ENCODE measurements around the gene FAM120B.

DNA sequence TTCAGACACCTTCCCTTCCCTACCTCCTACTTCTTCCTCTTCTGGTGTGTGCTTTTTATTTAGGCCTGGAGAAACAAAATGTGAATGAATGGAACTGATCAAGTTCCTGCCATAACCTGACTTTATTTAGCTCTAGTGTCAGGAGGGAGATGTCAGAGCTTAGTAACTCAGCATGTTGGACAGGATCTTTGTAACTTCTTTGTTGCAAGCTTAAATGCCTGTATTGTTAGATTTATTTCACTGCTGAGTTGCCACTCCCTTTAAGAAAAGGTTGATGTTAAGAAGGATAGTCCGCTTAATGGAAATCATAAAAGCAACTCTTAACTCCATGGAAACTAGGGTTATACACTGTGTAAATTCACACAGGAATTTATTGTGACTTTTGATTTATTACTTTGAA, 2.2 kb downstream of the FAM120B start:
- TF ChIP-seq, protein P1, sequence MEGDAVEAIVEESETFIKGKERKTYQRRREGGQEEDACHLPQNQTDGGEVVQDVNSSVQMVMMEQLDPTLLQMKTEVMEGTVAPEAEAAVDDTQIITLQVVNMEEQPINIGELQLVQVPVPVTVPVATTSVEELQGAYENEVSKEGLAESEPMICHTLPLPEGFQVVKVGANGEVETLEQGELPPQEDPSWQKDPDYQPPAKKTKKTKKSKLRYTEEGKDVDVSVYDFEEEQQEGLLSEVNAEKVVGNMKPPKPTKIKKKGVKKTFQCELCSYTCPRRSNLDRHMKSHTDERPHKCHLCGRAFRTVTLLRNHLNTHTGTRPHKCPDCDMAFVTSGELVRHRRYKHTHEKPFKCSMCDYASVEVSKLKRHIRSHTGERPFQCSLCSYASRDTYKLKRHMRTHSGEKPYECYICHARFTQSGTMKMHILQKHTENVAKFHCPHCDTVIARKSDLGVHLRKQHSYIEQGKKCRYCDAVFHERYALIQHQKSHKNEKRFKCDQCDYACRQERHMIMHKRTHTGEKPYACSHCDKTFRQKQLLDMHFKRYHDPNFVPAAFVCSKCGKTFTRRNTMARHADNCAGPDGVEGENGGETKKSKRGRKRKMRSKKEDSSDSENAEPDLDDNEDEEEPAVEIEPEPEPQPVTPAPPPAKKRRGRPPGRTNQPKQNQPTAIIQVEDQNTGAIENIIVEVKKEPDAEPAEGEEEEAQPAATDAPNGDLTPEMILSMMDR (IDR thresholded peaks at IDR 0.05 in 2 of 3, conservative IDR thresholded peaks at IDR 0.05 in 1 of 3; ENCODE audit: borderline replicate concordance in 1 of 3, insufficient read depth in 1 of 3, low read depth in 2 of 3, low read length in 2 of 3), result no peak
- TF ChIP-seq POLR2AphosphoS5 (IDR thresholded peaks at IDR 0.05; ENCODE audit: low read depth, low read length), result no peak
- no peak for TF ChIP-seq RAD21 (IDR thresholded peaks at IDR 0.05; ENCODE audit: low read depth)
- TF ChIP-seq, protein P2, sequence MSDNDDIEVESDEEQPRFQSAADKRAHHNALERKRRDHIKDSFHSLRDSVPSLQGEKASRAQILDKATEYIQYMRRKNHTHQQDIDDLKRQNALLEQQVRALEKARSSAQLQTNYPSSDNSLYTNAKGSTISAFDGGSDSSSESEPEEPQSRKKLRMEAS (IDR thresholded peaks at IDR 0.05), result no peak
- TF ChIP-seq CEBPB (IDR thresholded peaks at IDR 0.05; ENCODE audit: low read depth), result no peak
- TF ChIP-seq YY1 (IDR thresholded peaks at IDR 0.05; ENCODE audit: extremely low read depth, insufficient replicate concordance, low read depth, low read length), result no peak
- TF ChIP-seq POLR2A (IDR thresholded peaks at IDR 0.05; ENCODE audit: borderline replicate concordance, extremely low read depth, insufficient read depth, insufficient read length), result no peak
- TF ChIP-seq, protein P3, sequence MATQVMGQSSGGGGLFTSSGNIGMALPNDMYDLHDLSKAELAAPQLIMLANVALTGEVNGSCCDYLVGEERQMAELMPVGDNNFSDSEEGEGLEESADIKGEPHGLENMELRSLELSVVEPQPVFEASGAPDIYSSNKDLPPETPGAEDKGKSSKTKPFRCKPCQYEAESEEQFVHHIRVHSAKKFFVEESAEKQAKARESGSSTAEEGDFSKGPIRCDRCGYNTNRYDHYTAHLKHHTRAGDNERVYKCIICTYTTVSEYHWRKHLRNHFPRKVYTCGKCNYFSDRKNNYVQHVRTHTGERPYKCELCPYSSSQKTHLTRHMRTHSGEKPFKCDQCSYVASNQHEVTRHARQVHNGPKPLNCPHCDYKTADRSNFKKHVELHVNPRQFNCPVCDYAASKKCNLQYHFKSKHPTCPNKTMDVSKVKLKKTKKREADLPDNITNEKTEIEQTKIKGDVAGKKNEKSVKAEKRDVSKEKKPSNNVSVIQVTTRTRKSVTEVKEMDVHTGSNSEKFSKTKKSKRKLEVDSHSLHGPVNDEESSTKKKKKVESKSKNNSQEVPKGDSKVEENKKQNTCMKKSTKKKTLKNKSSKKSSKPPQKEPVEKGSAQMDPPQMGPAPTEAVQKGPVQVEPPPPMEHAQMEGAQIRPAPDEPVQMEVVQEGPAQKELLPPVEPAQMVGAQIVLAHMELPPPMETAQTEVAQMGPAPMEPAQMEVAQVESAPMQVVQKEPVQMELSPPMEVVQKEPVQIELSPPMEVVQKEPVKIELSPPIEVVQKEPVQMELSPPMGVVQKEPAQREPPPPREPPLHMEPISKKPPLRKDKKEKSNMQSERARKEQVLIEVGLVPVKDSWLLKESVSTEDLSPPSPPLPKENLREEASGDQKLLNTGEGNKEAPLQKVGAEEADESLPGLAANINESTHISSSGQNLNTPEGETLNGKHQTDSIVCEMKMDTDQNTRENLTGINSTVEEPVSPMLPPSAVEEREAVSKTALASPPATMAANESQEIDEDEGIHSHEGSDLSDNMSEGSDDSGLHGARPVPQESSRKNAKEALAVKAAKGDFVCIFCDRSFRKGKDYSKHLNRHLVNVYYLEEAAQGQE (IDR thresholded peaks at IDR 0.05; ENCODE audit: low read depth), result no peak
- TF ChIP-seq EZH2 (IDR thresholded peaks at IDR 0.05), result no peak
- no peak for TF ChIP-seq ZNF274 (IDR thresholded peaks at IDR 0.05; ENCODE audit: low read depth, low read length)
- TF ChIP-seq TCF7L2 (IDR thresholded peaks at IDR 0.05; ENCODE audit: borderline replicate concordance, extremely low read depth, insufficient read depth, insufficient read length), result no peak
- TF ChIP-seq EZH2phosphoT487 (IDR thresholded peaks at IDR 0.05; ENCODE audit: borderline replicate concordance), result no peak
- TF ChIP-seq, protein P4, sequence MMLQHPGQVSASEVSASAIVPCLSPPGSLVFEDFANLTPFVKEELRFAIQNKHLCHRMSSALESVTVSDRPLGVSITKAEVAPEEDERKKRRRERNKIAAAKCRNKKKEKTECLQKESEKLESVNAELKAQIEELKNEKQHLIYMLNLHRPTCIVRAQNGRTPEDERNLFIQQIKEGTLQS (IDR thresholded peaks at IDR 0.05), result no peak
- TF ChIP-seq SRF (IDR thresholded peaks at IDR 0.05; ENCODE audit: low read depth), result no peak

All from HCT116 (cell line).